Limb (tissue), 2 donors: ENCODE measurements around the gene ADGRA1.

ENCODE experiments used
- DNase-seq, 2 donors: peaks; one replicate each; pipeline ENCODE4 v3.0.0-alpha.2; 2016; ENCODE audit errors: extremely low spot score in 2 of 2

Gene ADGRA1

DNA sequence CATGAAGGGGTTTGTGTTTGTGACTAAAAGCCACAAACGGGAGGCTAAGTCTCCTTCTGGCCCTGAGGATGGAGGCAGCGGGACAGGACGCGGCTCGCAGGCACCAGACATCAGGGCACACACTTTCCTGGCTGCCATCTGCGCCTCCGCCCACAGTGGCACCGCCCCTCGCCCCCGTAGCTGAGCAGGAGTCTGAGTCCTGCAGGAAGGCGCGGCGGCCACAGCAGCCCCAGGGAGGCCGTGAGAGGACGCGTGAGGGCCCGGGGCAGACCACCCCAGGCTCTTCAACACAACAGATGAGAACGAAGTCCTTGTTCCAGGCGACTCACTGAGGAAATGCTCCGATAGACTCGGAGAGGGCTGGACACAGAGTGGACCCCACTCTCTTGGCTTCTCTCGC, 6.6 kb downstream of the ADGRA1 start:
- DNase-seq, result no peak

DNA sequence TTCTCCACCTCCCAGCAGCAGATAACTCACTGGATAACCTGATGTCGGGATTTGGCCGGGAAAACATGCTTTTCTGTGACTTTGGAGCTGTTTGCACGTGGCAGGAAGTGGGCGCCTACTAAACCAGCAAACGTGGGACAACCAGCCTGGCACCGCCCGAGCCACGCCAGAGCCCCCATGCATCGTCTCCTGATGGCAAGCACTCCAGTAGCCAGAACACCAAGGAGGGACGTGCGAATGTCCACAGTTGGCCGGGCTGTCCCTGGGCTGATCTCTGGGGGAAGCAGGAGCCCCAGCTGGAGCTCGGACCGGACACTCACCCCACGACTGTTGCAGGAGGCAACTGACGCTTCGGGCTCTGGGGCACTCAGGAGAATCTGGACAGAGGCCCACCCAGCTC, 7.1 kb downstream of the ADGRA1 start:
- no peak for DNase-seq

DNA sequence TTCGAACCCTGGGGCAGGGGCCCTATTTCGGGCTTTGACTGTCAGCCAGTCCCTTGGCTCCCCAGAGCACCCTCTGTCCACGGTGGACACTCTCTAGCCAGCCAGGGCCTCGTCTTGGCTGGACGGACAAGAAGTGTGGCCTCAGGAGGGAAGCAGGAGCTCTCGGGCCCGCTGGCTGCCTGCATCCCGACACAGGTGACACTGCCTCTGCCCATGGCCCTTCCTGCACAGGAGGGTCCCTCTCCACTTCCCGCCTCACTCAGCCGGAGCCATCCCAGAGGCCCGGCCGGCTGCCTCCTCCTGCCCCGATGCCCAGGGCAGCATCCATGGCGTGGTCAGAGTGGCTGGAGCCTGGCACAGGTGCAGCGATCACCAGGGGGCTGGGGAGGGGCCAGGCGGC, 7.9 kb downstream of the ADGRA1 start:
- DNase-seq, result no peak

DNA sequence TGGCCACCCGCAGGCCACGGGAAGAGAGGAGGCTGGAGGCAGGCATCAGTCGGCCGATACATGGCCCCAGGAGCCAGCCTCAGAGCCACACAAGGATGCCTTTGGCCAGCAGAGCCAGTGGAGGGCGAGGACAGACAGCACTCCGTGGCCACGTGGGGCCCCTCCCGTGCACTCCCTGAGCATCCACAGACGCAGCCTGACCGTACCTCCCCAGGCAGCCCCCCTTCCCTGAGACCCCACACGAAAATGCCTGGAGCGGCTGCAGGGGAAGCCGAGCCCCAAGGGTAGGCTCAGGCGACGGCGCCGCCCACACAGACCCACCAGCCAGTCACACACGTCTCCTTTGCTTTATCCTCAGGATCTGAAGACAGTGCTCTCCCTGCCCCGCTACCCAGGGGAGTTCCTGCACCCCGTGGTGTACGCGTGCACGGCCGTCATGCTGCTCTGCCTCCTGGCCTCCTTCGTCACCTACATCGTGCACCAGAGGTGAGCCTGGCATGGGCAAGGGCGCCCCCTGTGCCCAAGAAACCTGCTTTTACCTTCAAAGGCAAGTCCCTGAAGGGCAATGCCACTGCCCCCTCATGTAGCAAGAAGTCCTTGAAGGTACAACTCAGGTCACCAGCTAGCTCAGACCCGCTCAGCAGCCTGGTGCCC, 9.0 kb downstream of the ADGRA1 start:
- no peak for DNase-seq

DNA sequence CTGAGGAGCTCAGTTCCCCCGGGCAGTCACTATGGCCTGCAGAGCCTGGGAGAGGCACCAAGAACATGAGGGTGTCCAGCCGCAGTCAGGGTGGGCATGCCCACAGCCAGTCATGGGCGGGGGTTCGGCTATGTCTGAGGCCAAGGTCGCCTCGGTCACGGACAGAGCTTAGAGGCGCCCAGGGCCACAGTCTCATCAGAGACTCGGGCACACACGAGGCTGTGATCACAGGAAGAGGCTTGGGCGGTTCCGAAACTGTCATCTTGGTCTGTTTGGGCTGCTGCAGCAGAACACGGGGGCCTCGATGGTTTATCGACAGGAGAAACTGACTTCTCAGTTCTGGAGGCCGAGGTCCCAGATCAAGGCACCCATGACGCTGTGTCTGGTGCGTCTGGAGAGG, 9.7 kb downstream of the ADGRA1 start:
- DNase-seq, result no peak

DNA sequence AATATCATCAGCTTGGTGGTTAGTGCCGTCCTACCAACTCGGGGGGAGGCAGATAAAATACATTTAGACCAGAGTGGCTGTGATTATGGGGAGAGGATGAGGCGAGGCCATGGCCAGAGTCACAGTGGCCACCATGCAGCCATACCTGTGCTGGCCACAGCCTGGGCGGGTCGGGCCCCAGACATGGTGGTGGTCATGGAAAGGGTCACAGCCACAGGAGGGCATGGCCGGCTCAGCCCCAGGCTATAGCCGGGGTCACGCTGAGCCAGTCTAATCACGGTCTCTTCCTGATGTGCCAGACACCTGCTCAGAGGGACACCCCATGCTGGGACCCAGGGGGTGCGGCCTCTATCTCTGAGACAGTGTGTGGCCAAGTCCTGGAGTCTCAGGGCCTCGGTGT, 10.2 kb downstream of the ADGRA1 start:
- DNase-seq, result no peak

DNA sequence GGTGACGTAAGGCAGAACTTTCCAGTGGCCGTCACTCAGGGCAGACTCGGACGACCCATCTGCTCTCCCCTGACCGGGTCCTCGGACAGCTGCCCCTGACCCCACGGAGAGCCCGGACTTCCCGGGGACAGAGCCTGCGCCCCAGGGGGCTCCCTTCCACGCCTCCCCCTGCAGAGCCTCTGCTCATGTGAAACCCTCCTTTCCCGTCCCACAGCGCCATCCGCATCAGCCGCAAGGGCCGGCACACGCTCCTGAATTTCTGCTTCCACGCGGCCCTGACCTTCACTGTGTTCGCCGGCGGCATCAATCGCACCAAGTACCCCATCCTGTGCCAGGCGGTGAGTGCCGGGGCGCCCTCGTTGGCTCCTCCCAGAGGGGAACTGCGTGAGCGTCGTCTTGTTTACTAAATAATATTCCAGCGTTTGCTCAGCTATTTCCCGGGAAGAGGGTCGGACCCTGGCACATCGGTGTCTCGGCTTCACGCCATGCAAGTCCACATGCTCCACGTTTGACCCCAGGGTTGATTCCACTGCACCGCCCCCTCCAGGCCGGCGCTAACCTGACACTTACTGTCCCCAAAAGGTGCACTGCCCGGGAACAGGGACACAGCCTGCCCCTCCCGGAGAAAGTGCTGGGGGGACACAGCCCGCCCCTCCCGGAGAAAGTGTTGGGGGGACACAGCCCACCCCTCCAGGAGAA, 10.9 kb downstream of the ADGRA1 start:
- DNase-seq, result no peak

DNA sequence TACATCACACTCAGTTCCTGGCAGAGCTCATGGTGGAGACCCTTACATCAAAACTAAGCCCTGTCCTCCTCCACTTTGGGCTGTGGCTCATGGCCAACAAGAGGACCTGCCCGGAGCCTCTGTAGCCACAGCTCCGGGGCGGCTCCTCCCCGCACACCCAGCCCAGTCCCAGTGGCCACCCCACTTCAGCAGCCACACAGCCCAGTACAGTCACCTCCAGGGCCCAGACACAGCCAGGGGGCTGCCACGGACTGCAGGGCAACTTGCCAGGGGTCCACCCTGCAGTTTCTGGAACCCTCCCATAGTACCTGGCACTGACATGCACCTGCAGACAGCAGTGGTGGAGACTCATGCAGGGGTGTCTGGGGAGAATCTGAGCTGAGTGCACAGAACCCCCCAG, 11.8 kb downstream of the ADGRA1 start:
- DNase-seq, result no peak

DNA sequence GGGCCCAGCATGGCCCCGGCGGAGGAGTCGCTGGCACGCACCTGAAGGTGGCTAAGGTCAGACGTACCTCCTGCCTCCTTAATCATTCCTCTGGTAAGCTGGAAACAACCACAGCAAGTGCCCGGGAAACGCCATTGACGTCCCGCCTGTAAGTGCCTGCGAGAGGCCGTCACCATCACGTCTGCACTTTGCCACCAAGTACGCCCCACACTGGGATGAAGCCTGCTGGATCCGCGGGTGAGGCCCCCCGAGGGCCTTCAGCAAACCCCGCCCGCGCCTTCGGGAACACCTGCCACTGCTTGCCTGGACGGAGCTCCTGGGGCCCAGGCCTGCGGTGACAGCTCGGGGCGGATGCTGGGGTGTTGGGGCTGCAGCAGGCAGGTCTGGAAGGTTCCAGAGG, 12.5 kb downstream of the ADGRA1 start:
- no peak for DNase-seq

DNA sequence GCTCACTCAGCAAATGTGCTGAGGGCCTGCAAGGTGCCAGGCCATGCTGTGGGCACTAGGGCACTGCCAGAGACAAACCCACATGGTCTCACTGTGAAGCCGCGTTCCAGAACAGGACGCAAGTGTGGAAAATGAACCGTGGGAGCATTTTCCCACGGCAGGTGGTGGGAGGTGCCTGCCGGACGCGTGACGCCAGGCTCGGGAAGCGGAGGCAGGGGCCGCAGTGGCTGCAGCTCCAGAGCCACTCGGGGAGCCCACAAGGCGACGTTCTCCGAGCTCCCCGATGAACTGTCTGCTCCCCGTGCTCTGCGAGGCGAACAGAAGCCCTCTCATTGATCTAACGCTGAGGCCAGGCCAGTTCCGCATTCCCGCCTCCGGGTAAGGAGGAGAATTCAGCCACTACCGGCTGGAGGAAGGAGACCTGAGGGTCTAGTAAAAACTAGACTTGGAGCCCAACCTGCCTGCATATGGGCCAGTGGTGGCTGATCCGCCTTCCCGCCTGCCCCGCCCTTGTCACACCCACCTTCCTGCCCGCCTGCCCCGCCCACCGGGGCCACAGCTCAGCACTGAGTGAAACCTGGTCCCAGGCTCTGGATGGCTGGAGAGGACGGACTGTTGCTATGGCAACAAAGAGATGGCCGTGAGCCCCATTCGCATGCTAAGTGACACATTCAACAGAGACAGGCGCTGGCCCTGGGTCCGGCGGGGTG, 13.1 kb downstream of the ADGRA1 start:
- DNase-seq, result peak in 1 of 2 donors; percentile 66

DNA sequence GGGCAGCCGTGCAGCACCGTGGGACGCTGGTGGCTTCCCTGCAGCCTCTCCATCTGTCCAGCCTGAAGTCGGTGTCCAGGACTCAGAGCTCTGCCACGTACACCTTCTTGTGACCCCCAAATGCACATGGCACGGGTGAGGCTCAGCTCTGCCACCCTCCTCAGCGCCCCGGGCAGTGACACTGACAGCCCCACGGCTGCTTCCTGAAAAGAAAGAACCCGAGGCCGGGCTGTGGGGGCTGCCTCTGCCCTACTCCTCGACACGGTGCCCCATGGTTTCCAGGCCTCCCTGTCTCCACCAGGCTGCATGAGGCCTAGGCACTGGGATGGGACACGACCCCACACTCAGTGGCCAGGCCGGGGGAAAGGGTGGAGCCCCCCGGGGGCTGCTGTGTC, 13.7 kb downstream of the ADGRA1 start:
- DNase-seq, result no peak

DNA sequence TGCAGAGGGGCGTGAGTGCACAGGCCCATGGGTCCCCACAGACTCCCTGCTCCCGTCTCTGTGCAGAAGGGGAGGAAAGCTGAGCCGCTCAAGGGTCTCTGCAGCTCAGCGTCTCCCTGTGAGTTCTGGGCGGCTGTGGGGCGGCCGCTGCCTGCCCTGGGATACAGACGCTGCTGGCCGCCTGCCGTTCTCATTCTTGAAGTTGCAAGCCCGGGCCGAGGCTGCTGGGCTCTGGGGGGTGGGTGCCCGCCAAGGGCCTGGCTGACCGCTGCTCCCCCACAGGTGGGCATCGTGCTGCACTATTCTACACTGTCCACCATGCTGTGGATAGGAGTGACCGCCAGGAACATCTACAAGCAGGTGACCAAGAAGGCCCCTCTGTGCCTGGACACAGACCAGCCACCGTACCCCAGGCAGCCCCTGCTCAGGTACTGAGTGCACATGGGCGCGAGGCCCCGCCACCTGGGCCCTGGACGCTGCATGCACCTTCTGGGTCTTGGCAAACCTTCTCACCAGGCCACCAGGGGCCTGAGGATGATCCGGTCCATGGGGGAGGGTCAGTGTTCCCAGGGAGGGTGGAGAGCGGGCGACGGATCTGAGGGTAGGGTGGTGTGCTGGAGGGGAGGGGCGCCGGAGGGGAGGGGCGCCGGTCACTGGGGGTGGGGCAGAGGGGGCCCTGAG, 14.8 kb downstream of the ADGRA1 start:
- DNase-seq, result no peak

DNA sequence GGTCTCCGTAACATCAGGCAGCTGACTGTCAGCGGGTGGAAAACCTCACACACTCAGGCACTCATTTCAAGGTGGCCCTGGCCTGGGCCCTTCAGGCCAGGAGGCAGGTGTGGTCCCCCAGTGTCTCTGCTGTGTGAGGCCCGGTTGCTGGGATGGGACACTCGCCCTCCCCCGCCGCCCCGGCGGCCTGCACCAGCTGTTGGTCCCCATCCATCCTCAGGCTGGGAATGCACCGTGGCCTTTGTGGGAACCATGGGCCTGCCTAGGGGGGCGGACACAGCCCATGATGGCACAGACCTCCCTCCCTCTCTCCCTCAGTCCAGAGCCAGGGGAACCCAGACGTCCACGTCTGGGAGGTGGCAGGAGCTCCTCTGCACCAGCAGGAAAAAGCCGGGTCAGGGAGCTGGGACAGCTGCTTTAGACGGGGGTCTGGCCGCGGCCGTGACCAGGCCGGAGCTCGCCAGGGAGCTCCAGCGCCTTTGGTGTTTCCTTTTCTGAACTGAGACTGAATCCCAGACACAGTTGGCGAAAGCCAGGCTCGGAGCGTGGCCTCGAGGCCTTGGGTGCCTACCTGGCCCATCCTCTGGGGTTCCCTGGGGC, 15.7 kb downstream of the ADGRA1 start:
- no peak for DNase-seq

DNA sequence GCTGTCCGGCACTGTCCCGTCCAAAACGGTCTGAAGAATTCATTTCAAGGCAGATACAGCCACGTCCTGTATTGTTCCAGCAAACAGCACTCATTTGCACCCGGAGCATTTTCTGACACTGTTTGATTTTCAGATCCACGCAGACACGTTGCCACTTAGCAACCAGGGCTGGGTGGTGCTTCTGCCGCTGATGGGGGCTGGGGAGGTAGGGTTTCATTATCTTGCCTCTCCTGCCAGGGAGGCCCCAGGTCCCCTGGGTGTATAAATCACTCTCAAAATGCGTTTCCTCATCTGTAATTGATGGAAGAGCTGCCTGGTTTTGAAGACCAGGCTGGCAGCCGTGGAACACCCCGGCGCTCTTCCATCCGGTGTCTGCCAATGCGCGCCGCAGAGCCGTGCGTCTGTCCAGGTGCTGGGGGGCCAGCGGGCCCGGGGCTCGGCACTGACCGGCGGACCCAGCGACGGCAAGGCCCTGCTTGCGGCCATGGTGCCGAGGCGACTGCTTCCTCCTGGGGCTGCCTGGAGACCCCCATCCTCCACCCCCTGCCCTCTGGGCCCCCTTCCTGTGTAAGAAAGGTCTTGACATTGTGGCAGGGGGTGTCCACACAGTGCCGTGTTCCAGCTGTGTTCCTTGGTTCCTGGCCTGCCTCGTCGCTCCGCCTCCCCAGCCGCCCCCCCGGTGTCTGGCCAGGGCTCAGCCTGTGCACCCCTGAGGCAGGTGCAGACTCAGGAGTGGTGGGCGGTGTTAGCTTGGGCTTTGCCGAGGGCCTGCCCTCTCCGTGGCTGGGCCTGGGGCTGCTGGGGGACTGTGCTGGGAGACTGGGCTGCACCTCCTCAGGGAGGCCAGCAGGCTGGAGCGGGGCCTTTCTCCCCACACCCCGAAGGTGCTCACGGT, 16.6 kb downstream of the ADGRA1 start:
- DNase-seq, result no peak

DNA sequence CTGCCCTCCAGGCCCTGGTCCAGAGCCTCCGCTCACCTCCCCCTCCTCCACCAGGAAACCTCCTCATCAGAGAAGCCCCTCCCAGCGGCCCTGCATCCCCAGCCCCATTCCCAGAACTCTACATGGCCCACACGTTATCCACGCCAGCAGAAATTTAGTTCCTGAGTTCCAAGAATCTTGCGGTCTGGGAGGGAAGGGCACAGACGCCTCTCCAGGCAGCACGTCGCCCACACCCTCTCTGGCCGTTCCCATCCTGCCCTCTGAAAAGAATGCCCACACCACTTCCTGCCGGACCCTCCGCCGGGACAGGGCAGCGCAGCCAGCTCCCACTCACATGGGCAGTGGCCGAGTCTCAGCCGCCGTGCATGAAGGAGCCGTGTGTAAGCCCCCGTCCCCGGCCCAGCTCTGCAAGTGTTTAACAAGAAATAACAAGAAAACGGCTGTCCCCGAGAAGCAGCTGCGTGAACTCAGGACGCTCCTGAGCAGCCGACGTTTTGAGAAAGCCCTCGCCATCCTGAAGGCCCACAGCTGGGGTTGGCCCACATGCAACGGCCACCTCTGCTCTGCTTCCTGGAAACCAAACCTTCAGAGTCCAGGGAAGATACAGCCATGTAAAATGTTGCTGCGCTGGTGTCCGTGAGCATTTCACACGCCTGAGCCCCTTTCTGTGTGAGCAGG, 17.4 kb downstream of the ADGRA1 start:
- no peak for DNase-seq

DNA sequence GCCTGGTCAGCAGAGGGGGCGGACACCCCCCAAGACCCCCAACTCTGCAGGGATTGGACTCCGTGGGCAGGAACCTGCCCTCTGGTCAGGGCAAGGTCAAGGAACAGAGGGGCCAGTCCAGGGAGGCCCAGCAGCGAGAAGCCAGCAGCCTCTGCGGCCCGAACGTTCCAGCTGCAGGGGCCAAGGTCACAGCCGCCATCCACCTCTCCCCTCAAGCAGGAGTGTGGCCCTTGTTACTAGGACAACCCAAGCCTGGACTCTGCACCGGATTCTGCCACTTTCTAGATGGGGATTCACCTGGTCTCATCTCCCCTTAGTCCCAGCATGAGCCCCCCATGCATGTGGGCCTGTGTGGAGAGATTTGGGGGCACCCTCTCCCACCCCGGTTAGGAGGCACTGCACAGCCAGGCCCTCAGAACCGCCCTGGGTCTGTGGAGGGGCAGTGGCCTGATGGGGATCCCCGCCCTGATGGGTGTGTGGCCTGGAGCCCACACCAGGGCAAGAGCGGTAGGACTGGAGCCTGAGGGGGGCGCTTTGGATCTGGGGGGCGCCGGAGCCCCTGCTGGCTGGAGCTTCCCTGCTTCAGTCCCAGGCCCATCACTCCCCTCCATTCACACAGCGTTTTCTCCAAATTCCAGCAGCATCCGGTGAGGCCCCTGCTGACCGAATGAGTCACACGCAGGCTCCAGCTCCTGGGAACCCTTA, 18.1 kb downstream of the ADGRA1 start:
- no peak for DNase-seq

DNA sequence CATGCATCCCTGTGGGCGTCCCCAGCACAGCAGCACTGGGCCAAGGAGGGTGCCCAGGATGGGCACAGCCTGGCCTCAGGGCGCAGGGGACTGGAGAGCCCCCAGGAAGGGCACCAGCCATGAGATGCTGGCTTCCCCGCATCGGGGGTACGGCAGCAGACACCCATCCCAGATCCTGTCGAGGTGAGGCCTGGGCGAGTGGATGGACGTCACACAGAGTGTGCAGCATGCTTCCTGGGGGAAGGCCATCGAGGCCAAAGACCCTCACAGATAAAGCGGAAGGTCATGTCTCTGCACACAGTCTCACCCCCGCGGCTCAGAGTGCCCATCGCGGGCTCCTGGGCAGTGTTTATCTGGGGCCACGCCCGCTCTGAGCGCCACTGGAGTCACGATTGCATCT, 18.8 kb downstream of the ADGRA1 start:
- DNase-seq, result no peak

DNA sequence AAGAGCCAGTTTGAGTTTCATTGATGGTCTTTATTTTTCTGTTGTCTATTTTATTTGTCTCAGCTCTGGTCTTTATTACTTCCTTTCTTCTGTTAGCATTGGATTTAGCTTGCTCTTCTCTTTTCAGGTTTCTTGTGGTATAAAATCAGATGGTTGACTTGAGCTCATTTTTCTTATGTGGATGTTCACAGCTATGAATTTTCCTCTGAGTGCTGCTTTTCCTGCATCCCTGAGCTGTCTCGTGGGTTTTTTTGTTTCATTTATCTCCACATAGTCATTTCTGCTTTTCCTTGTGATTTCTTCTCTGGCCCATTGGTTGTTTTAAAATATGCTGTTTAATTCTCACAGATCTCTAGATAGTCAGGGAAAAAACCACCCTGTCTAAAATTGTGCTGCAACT, 19.7 kb downstream of the ADGRA1 start:
- no peak for DNase-seq

DNA sequence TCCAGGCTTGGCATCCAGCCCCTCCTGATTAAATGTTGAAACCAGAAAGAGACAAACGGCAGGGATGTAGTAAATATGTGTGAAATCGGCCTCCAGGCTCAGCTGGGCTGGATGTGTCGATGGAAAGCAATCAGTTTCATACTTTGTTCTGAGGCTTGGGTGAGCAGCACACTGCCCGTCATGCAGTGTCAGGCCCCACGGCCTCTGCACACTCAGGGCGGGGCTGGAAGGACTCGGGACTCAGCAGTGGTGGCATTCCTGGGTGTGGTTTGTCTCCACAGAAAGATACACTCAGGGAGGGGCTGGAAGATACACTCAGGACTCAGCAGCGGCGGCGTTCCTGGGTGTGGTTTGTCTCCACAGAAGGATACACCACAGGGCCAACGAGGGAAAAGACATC, 22.0 kb downstream of the ADGRA1 start:
- DNase-seq, result no peak

DNA sequence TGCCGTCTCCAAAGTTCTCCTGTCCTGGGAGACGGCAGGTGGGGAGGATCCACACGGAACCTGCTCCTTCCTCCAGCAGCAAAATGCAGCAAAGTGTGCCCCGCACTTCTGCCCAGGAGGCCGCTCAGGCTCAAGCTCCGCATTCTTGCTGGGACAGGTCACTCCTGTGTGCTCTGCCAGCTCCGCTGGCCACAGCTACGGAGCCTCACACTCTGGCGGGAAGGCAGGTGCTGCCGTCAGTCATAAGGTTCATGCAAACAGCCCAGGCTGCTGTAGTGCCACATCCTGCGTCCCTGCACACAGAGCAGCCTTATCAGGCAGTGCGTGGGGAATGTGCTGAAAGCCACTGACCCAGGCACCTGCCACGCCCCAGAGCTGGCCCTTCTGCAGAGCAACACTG, 22.4 kb downstream of the ADGRA1 start:
- DNase-seq, result peak in 1 of 2 donors; percentile 36
